SK-N-SH treated with all-trans-retinoic acid at 6 μM for 48 hours (cell line): ENCODE data around the gene TADA1.

ENCODE experiments used
- GLIS3 ChIP-seq: fragments of 250-450 bp; sonication (Bioruptor Pico); IDR thresholded peaks from 2 replicates; pipeline ENCODE4 v1.5.0; 2020; ENCODE audit warnings: mild to moderate bottlenecking, moderate library complexity
- OSR1 ChIP-seq: fragments of 250-450 bp; sonication (Bioruptor Pico); IDR thresholded peaks from 2 replicates; pipeline ENCODE4 v1.8.0; 2022; ENCODE audit warnings: moderate library complexity, mild to moderate bottlenecking, inconsistent platforms
- PPARA ChIP-seq: fragments of 250-450 bp; sonication (Bioruptor Pico); IDR thresholded peaks from 2 replicates; pipeline ENCODE4 v1.5.0; 2020; ENCODE audit warnings: mild to moderate bottlenecking, borderline replicate concordance
- ZFP30 ChIP-seq: fragments of 450-650 bp; formaldehyde crosslinking; IDR thresholded peaks from 2 replicates; pipeline ENCODE4 v1.5.0; 2022; ENCODE audit warnings: mild to moderate bottlenecking, moderate library complexity
- ZNF565 ChIP-seq: fragments of 450-650 bp; formaldehyde crosslinking; conservative IDR thresholded peaks from 2 replicates; pipeline ENCODE4 v1.5.0; 2020; ENCODE audit warnings: low read depth, mild to moderate bottlenecking, moderate library complexity
- TF ChIP-seq, protein P1 (sequence below): fragments of 250-450 bp; sonication (Bioruptor Pico); IDR thresholded peaks from 2 replicates; pipeline ENCODE4 v1.8.0; 2020; ENCODE audit warnings: mild to moderate bottlenecking, moderate library complexity, borderline replicate concordance
- TF ChIP-seq, protein P2 (sequence below): fragments of 250-450 bp; sonication (Bioruptor Pico); IDR thresholded peaks from 2 replicates; pipeline ENCODE4 v1.5.1; 2020; ENCODE audit warnings: low read depth, mild to moderate bottlenecking, moderate library complexity
- TF ChIP-seq, protein P3 (sequence below): fragments of 250-450 bp; sonication (Bioruptor Pico); IDR thresholded peaks from 2 replicates; pipeline ENCODE4 v1.5.1; 2021; ENCODE audit warnings: mild to moderate bottlenecking, moderate library complexity

DNA sequence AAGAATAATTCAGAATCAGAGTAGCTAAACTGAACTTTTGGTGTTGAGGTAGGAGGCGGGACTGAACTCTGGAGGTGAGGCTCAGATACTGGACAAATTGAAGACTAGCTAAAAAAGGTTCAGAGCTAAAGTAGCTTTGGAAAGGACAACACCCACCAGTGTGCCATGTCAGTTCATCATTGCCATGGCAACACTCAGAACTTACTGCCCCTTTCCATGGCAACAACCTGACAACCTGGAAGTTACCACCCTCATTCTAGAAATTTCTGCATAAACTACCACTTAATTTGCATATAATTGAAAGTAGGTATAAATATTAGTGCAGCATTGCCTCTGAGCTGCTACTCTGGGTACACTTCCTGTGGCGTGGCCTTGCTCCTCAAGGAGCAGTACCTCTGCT is 67.1 kb downstream of the TADA1 start:
- TF ChIP-seq, protein P1, sequence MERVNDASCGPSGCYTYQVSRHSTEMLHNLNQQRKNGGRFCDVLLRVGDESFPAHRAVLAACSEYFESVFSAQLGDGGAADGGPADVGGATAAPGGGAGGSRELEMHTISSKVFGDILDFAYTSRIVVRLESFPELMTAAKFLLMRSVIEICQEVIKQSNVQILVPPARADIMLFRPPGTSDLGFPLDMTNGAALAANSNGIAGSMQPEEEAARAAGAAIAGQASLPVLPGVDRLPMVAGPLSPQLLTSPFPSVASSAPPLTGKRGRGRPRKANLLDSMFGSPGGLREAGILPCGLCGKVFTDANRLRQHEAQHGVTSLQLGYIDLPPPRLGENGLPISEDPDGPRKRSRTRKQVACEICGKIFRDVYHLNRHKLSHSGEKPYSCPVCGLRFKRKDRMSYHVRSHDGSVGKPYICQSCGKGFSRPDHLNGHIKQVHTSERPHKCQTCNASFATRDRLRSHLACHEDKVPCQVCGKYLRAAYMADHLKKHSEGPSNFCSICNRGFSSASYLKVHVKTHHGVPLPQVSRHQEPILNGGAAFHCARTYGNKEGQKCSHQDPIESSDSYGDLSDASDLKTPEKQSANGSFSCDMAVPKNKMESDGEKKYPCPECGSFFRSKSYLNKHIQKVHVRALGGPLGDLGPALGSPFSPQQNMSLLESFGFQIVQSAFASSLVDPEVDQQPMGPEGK = no peak
- TF ChIP-seq ZNF565 = no peak
- no peak for TF ChIP-seq ZFP30 (CRISPR knock-in tag)
- TF ChIP-seq OSR1 (CRISPR knock-in tag) = no peak
- TF ChIP-seq GLIS3 (CRISPR knock-in tag) = no peak
- TF ChIP-seq, protein P2, sequence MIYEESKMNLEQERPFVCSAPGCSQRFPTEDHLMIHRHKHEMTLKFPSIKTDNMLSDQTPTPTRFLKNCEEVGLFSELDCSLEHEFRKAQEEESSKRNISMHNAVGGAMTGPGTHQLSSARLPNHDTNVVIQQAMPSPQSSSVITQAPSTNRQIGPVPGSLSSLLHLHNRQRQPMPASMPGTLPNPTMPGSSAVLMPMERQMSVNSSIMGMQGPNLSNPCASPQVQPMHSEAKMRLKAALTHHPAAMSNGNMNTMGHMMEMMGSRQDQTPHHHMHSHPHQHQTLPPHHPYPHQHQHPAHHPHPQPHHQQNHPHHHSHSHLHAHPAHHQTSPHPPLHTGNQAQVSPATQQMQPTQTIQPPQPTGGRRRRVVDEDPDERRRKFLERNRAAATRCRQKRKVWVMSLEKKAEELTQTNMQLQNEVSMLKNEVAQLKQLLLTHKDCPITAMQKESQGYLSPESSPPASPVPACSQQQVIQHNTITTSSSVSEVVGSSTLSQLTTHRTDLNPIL (CRISPR knock-in tag) = no peak
- no peak for TF ChIP-seq PPARA
- TF ChIP-seq, protein P3, sequence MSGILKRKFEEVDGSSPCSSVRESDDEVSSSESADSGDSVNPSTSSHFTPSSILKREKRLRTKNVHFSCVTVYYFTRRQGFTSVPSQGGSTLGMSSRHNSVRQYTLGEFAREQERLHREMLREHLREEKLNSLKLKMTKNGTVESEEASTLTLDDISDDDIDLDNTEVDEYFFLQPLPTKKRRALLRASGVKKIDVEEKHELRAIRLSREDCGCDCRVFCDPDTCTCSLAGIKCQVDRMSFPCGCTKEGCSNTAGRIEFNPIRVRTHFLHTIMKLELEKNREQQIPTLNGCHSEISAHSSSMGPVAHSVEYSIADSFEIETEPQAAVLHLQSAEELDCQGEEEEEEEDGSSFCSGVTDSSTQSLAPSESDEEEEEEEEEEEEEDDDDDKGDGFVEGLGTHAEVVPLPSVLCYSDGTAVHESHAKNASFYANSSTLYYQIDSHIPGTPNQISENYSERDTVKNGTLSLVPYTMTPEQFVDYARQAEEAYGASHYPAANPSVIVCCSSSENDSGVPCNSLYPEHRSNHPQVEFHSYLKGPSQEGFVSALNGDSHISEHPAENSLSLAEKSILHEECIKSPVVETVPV = no peak
